Keratinocyte (primary cell): ENCODE results near the gene CD59. TPM values are rescaled to one million over a fixed set of nuclear protein-coding genes. Genes with fewer than 3 reads are reported as not detected.

Source experiments
- DNase-seq: peaks from one replicate; pipeline ENCODE4 v3.0.0-alpha.2; 2011; ENCODE audit warnings: low read depth, missing footprints, low spot score
- FAIRE-seq: peaks from 2 replicates; lab custom pipeline; 2011; peaks lifted over from hg19 to GRCh38; lab: Jason Lieb, UNC
- H2AFZ ChIP-seq: 2 replicates; pipeline ENCODE4 v1.6.0; 2012; ENCODE audit warnings: low read length, control low read depth, inconsistent platforms; ENCODE audit not compliant: control insufficient read depth
- H3K27ac ChIP-seq: 2 replicates; pipeline ENCODE4 v1.5.1; 2011; ENCODE audit warnings: low read length; ENCODE audit not compliant: control insufficient read depth, insufficient read depth
- H3K27me3 ChIP-seq: 3 replicates; pipeline ENCODE4 v1.6.0; 2011; ENCODE audit warnings: low read length; ENCODE audit not compliant: control insufficient read depth, insufficient read depth; ENCODE audit errors: extremely low read depth
- H3K36me3 ChIP-seq, 2 experiments: 2 replicates in 1 of 2; 3 replicates in 1 of 2; pipeline ENCODE4 v1.5.1; 2011; ENCODE audit warnings: low read length in 2 of 2, mild to moderate bottlenecking in 1 of 2; ENCODE audit not compliant: control insufficient read depth in 2 of 2, insufficient read depth in 2 of 2; ENCODE audit errors: extremely low read depth in 1 of 2
- H3K4me1 ChIP-seq: 3 replicates; pipeline ENCODE4 v1.5.1; 2011; ENCODE audit warnings: low read length; ENCODE audit not compliant: control insufficient read depth, insufficient read depth; ENCODE audit errors: extremely low read depth
- H3K4me2 ChIP-seq: 3 replicates; pipeline ENCODE4 v1.6.0; 2011; ENCODE audit warnings: low read depth, low read length; ENCODE audit not compliant: control insufficient read depth, insufficient read depth; ENCODE audit errors: extremely low read depth
- H3K4me3 ChIP-seq, 3 experiments: fragments of 200-600 bp in 1 of 3; sonication (generic) in 1 of 3; 2 replicates in 2 of 3; 3 replicates in 1 of 3; pipeline ENCODE4 v1.5.1; 2011 to 2016; ENCODE audit warnings: low read length in 3 of 3, mild to moderate bottlenecking in 3 of 3, control low read depth in 2 of 3, inconsistent platforms in 1 of 3, low read depth in 1 of 3, mixed read lengths in 1 of 3, mixed run types in 1 of 3, moderate library complexity in 1 of 3; ENCODE audit not compliant: control insufficient read depth in 2 of 3, insufficient read depth in 2 of 3; ENCODE audit errors: extremely low read depth in 1 of 3
- H3K79me2 ChIP-seq: 2 replicates; pipeline ENCODE4 v1.6.0; 2012; ENCODE audit warnings: low read length; ENCODE audit not compliant: control insufficient read depth, insufficient read depth
- H3K9ac ChIP-seq: 3 replicates; pipeline ENCODE4 v1.6.0; 2011; ENCODE audit warnings: low read length; ENCODE audit not compliant: control insufficient read depth, insufficient read depth; ENCODE audit errors: extremely low read depth
- H3K9me1 ChIP-seq: 3 replicates; pipeline ENCODE4 v1.6.0; 2011; ENCODE audit warnings: low read length; ENCODE audit not compliant: control insufficient read depth, insufficient read depth; ENCODE audit errors: extremely low read depth
- H3K9me3 ChIP-seq: 2 replicates; pipeline ENCODE4 v1.5.1; 2012; ENCODE audit warnings: low read depth, low read length; ENCODE audit not compliant: control insufficient read depth
- H4K20me1 ChIP-seq: 3 replicates; pipeline ENCODE4 v1.6.0; 2011; ENCODE audit warnings: low read length; ENCODE audit not compliant: control insufficient read depth, insufficient read depth; ENCODE audit errors: extremely low read depth
- CTCF ChIP-seq, 3 experiments: IDR thresholded peaks in 1 of 3; conservative IDR thresholded peaks in 1 of 3; optimal IDR thresholded peaks in 1 of 3; 2 replicates in 2 of 3; 3 replicates in 1 of 3; pipeline versions ENCODE3 to v1.5.1; 2011; ENCODE audit warnings: low read length in 3 of 3, mild to moderate bottlenecking in 3 of 3, moderate library complexity in 2 of 3, control low read depth in 1 of 3, inconsistent platforms in 1 of 3; ENCODE audit not compliant: insufficient read depth in 2 of 3; ENCODE audit errors: extremely low read depth in 1 of 3
- EZH2 ChIP-seq: IDR thresholded peaks from one replicate; pipeline ENCODE4 v1.6.1; 2012; ENCODE audit warnings: inconsistent platforms, mild to moderate bottlenecking, low read length, moderate library complexity
- dilution Hi-C: fragments of 300-500 bp; cut with MboI; formaldehyde crosslinking; loops from one replicate; pipeline ENCODE4 v1.7.0; 2020; ENCODE audit warnings: low sequenced_read_pairs; ENCODE audit not compliant: extremely low pct_ligation_motif_present
- polyA plus RNA-seq, 5 experiments: library from polyadenylated mRNA; depleted of rRNA in 3 of 5; stranded (reverse) in 3 of 5; stranded (forward) in 1 of 5; unstranded in 1 of 5; fragments of >200 nt; gene quantifications; 1 replicate in 1 of 5; 2 replicates in 3 of 5; 3 replicates in 1 of 5; pipeline versions ENCODE4 v1.2.1 to v1.2.3, GENCODE V29; 2011 to 2012; ENCODE audit warnings: missing spikeins in 2 of 5, low read depth in 1 of 5, low replicate concordance in 1 of 5

Gene CD59
- polyA plus RNA-seq, 1 donor (not counting 4 experiments of a cell fraction or from before 2014, with no cell fraction given) = 1,349 TPM

GRCh38 chr11:33767624-33768023 lies 31.4 kb upstream of the CD59 start:
- Histone ChIP-seq H3K4me1 (peaks cover 22% of the 10 kb centered on the region), H3K27me3 (no peaks in the 10 kb centered on the region), H4K20me1 (no peaks in the 10 kb centered on the region), H3K9me3 (no peaks in the 10 kb centered on the region), H3K36me3 (peaks cover 12% of the 10 kb centered on the region in 2 experiments), H3K27ac (no peak overlapping the region), H3K9ac (no peak overlapping the region), H3K4me2 (no peak overlapping the region), H3K9me1 (no peaks in the 10 kb centered on the region), H3K4me3 (no peak overlapping the region), H2AFZ (no peak overlapping the region), H3K79me2 (peaks cover 16% of the 10 kb centered on the region)
- FAIRE-seq = no peak
- TF ChIP-seq CTCF (optimal IDR thresholded peaks at IDR 0.05 in 1 of 3, IDR thresholded peaks at IDR 0.05 in 1 of 3, conservative IDR thresholded peaks at IDR 0.05 in 1 of 3; ENCODE audit: extremely low read depth in 1 of 3, insufficient read depth in 2 of 3, low read length in 3 of 3) (no peak), EZH2 (no peak)
- dilution Hi-C loops = no loop called here
- DNase-seq = no peak

- Histone ChIP-seq H3K27me3 (no peaks in the 10 kb centered on the region), H3K79me2 (peaks cover 4% of the 10 kb centered on the region)
- no peak for FAIRE-seq
These were observed 29.9 kb upstream of the CD59 start for GRCh38 chr11:33766085-33766484.

More at GRCh38 chr11:33766085-33766484, 29.9 kb upstream of the CD59 start:
- Histone ChIP-seq H3K27ac (no peak overlapping the region), H3K9me3 (no peaks in the 10 kb centered on the region), H3K4me1 (peaks cover 12% of the 10 kb centered on the region), H3K9ac (no peak overlapping the region), H4K20me1 (no peaks in the 10 kb centered on the region), H2AFZ (no peak overlapping the region), H3K4me3 (no peak overlapping the region), H3K36me3 (peaks cover 12 to 16% of the 10 kb centered on the region in 2 experiments), H3K4me2 (no peak overlapping the region), H3K9me1 (no peaks in the 10 kb centered on the region)
- TF ChIP-seq EZH2 (no peak), CTCF (optimal IDR thresholded peaks at IDR 0.05 in 1 of 3, IDR thresholded peaks at IDR 0.05 in 1 of 3, conservative IDR thresholded peaks at IDR 0.05 in 1 of 3; ENCODE audit: extremely low read depth in 1 of 3, insufficient read depth in 2 of 3, low read length in 3 of 3) (no peak)
- no peak for DNase-seq
- dilution Hi-C loops = no loop called here
